Measurements from ENCODE around the gene GJB2.
A peak's percentile ranks its signal among the peaks of the same experiment; 100 is the strongest.
"Not testable (repeated sequence)": the region's sequence is repeated elsewhere in the genome, so short reads cannot be mapped to it uniquely, and the experiment has no call there.

Gene GJB2

DNA sequence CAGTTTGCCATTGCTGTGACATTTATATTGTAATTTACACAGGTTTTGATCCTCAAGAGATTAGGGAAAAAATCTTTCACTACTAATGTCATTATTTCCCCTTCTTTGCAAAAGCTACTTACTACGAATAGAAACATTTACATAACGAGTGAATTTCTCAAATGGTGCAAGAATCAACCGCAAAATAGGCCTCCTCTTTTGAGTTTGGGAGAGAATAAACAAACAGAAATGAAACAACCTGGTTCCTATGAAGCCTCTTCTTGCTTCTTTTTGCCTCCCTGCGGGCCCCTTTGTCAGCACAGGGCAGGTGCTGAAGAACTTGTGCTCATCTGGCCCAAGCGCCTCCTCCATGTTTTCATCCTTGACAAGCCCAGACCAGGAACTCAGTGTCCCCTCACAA lies 21.8 kb downstream of the GJB2 start:
- no peak for DNase-seq (ENCODE audit: low read depth in 2 of 2, low spot score in 1 of 2)

DNA sequence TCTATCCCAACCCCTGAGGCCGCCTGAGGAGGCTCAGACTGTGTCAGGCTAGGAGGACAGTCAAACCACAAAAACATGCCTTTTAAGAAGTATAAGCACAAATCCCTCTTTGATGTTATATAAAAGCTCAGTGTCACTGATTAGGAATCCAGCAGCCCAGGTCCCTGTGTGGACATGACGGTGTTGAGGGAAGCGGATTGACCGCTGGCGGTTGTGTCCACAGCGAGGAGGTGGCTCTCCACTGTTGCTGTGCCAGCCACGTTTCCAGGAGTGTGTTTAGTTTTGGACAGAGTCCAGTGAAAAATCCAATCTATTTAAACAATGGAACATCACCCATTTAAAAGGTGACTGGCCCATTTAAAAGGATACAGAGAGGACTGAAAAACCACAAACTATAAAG lies 24.3 kb downstream of the GJB2 start:
- no peak for DNase-seq (ENCODE audit: low read depth in 2 of 2, low spot score in 1 of 2)

DNA sequence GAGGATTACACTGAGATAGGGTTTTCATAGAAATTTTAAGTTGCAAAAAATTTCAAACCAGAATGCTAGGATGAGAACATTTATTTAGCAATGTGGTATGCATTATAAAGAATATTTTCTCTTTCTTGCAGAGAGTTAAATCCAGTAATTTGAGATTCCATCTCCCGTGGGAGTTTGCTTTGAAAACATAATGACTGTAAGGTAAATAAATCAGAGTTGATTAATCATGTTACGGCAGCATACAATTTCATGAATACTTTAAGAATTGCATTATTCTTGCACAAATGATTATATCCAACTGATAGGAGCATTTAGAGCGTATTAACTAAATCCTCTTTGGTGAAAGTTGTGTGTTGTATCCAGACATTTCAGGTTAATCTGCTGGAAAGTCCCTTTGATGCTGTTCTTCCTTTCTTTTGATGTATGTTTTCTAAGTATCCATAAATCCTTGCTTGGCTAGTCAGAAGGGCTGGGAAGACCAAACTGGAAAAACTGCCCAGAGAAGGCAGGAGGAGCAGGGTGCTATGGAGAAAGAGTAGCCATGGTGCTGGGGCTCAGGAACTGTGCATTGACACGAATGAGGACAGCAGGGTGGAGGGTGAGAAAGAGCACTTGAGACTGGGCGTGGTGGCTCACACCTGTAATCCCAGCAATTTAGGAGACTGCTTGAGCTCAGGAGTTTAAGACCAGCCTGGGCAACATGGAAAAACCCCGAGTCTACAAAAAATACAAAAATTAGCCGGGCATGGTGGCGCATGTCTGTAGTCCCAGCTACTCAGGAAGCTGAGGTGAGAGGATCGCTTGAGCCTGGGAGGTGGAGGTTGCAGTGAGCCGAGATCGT lies 27.1 kb downstream of the GJB2 start:
- DNase-seq (ENCODE audit: low read depth in 2 of 2, low spot score in 1 of 2) = no peak

DNA sequence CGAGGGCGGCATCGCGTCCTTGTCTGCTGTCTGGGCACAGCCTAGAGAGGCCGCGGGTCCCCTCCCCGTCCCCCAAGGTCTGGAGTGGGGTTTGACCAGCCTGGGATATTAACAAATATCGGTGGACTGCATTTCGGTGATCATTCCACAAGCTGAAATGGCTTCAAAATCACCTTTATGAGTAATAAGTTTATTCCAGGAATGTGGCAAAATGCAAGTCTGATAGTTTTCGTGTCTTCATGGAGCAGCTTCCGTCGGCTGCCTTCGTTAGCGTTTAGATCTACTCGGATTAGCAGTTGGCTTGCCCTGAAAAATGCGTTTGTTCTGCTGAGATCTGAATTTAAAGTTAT lies 30.8 kb downstream of the GJB2 start:
- no peak for DNase-seq (ENCODE audit: low read depth in 2 of 2, low spot score in 1 of 2)

DNA sequence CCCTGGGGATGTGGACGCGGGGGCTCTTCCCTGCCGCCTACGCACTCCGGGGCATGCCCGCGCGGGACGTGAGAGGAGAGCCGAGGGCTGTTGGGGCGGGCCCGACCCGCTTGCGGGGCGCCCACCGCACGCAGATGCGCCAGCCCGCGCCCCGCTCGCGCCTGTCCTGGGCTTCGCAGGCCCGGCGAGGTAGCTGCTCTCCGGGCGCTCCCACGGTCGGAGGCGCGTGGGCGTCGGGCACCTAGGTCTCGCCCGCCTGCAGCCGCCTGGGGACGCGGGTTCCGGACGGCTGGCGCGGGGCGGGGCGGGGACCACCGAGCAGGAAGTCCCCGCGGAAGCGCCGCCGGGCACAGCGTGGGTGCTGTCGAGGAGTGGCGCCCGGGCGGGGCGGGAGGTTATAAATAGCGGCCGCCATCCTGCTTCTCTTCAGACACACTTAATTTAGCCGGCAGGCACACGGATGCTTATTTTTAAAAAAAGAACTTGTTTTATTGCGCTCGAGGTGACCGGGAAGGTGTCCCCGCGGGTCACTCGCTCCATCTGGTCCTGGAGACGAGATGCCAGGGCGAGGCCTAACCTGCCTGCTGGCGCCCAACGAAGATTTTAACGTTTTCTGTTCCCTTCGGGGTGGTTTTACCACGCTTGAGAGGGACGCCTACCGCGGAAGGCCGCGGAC lies 31.3 kb downstream of the GJB2 start:
- peak; percentile 15 to 30 for DNase-seq (ENCODE audit: low read depth in 2 of 2, low spot score in 1 of 2)

DNA sequence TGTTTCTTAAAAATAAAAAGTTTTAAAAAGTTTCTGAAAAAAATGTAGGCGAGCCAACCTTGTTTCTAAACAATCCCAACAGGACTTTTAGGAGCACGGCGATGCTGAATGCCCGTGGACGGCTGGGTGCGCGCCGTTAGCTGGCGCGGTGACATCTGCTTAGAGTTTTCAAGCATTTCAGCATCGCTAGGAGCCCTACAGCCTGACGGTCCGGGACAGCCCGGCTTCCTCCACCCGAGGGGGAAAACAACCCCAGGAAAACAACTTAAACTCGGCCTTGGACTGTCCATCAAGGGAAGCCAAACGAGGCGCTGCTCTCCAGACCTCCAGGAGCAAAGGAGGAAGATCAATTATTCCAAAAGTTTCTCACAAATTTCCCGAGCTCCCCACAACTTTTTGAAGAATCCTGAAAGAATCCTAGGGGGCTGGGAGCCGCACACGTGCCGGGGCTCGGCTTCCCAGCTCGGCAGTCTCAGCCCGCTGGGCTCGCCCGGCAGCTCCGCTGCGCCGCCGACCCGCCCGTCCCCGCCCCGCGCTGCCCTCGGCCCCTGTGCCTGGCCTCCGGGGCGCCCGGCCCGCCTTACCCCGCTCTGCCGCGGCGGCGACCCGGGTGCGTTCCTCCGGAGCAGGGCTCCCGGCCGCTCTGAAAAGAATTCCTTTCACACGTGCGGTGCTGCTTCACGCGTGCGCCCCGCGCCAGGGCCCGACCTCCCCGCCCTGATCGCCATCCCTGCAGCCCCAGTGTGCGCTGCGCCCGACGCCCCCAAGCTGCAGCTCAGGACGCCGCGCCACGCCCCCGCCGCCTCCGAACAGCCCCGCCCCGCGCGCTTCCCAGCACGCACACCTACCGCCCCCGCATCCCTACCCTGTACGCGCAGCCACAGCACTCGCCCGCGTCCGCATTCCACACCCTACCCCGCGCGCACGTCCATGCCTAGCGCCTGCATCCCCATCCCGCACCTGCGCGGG lies 32.1 kb downstream of the GJB2 start, which contains the start of gene GJA3:
TSS of gene GJA3 (minus strand) at position 747 of the 969 bp plus-strand sequence. CDS start 17,764 bp downstream, outside the sequence.
- peak; percentile 32 to 37 for DNase-seq (ENCODE audit: low read depth in 2 of 2, low spot score in 1 of 2)

DNA sequence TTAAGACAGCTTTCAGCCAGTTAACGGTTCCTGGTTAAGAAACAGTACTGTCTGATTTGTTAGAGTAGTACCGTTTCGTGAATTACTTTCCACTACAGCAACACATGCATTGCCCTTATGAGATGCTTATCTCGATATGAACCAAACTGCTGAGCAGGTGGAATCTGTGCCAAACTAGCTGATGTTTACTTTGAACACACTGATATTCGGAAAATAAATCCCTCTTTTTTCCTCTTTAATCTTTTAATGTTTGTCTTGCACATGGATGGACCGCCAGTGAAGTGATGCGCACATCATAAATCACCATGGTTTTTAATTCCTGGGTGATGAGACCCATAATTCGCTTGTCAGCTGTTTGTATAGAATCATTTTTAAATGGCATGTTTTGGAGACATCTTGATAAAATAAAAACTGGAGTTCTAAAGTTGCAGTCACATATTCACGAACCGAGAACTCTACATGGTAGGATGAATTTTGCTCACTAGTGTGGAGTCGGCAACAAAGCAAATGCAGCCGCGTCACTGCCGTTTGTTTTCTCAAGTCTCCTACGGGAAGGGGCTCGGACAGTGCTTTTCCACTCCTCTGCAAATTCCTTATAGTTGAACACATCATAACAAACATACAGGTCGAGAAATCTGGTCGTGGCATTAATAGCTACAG lies 33.0 kb downstream of the GJB2 start:
- DNase-seq (ENCODE audit: low read depth in 2 of 2, low spot score in 1 of 2) = no peak

DNA sequence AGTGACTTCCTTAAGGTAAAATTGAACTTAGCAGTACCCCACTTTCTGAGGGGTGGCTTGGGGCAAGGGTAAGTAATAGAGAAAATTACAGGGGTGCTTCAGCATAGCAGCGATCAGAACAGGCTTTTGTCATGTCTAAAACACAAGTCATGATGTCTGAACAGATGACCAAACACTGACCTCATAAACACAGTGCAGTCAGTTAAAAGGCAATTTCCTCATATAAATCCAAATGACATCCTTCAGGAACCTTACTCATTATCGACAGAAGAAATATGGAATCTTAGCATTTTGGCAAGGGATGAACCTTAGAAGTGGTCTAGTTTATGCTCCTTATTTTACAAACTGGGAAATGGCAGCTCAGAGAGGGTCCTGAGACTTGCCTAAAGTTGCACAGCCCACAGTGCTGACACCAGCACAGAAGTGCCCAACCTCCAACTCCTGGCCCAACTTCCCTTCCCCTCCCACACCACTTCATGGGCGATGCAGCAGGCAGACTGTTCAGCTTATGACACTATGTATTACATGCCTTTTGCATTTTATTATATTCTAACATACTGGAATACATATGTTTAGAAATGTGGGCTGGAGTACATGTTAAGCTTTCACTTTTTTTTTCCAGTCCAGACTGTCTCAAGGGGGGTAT lies 35.5 kb downstream of the GJB2 start:
- no peak for DNase-seq (ENCODE audit: low read depth in 2 of 2, low spot score in 1 of 2)

DNA sequence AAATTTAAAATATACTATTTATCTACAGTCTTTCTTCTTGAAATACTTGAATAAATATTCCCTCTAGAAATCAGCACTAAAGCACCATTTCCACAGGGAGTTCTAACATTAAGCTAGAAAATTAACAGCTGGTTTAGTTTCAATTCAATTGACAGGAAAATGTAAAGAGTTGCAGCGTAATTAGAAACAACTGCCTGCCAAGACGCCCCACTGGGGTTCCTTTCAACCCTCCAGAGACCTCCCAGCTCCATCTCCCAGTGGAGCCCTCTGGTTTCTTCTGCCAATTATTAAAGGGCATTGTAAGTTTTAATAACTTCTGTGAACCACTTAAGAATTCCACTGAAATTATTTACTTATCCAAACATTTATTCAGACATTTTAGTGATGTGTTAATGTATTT lies 36.0 kb downstream of the GJB2 start:
- no peak for DNase-seq (ENCODE audit: low read depth in 2 of 2, low spot score in 1 of 2)

DNA sequence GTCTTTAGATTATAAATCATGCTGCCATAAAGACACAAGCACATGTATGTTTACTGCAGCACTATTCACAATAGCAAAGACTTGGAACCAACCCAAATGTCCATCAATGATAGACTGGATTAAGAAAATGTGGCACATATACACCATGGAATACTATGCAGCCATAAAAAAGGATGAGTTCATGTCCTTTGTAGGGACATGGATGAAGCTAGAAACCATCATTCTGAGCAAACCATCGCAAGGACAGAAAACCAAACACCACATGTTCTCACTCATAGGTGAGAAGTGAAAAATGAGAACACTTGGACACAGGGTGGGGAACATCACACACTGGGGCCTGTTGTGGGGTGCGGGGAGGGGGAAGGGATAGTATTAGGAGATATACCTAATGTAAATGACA lies 39.4 kb downstream of the GJB2 start:
- DNase-seq (ENCODE audit: low read depth in 2 of 2, low spot score in 1 of 2) = not testable (repeated sequence)

DNA sequence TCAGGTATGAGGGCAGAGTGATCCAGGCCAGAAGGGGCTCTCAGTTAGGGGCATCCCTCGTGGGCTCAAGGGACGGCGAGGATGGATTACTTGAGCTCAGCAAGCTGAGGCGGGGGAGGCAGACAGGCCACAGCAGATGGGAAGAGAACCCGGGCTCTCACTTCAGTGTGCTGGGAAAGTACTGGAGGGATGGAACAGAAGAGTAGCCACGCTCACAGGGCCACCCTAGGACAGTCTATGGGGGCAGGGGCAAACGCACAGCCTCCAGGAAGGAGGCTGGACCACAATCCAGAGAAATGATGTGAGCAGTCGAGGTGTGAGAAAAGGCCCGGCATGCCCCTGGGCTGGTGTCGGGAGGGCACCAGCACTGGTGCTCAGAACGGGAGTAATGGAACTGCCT lies 41.1 kb downstream of the GJB2 start:
- no peak for DNase-seq (ENCODE audit: low read depth in 2 of 2, low spot score in 1 of 2)

DNA sequence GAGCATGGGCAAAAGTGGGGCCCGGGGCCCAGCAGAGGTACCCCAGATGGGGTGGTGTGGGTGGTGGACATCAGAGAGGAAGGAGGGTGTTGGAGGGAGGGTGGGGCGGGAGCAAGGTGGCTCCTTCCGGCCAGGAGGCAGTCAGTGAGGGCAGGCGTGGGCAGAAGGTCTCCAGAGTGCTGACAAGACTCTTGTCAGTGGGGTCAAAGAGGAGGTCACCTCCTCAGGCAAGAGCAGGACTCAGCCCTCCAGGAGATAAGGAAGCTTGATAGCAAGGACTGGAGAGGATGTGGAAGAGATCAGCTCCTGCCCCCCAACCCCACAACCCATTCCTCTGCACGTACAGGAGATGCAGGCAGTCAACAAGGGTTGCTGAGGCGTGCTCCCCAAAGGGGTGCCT lies 41.7 kb downstream of the GJB2 start:
- no peak for DNase-seq (ENCODE audit: low read depth in 2 of 2, low spot score in 1 of 2)

DNA sequence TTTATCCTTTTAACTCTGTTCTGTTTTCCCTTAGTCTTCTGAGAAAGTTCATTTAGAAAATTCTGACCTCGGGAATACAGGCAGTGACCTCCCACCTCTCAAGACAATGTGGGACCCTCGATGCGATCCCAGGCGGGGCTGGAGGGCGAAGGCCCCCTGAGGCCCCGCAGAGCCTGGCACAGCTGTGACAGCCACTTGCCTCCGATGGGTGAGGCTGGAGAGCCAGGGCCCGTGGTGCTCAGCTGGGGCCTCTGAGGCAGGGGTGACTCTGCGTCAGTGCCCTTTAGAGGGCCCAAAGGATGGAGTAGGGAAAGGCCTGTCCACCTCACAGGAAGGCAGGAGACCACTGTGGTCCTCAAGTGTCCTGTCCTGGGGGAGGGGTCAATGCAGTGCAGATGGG lies 42.2 kb downstream of the GJB2 start:
- DNase-seq (ENCODE audit: low read depth in 2 of 2, low spot score in 1 of 2) = no peak

DNA sequence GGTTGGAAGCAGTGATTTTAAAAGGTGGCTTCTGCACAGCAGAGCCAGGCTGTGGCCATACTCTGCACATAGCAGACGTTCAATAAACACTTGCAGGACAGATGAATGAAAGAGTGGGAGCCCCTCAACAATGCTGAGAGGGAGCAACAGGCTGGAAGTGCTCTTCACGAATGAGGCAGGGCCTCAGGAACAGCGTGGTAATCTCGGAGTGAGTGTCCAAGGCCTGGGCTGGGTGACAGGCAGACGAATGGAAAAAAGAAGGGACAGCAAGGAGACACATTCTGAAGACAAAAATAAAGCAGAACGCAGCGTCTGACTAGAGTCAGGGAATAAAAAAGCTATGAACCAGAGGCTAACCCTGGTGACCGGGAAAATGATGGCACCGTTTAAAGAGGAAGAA lies 43.0 kb downstream of the GJB2 start:
- no peak for DNase-seq (ENCODE audit: low read depth in 2 of 2, low spot score in 1 of 2)

DNA sequence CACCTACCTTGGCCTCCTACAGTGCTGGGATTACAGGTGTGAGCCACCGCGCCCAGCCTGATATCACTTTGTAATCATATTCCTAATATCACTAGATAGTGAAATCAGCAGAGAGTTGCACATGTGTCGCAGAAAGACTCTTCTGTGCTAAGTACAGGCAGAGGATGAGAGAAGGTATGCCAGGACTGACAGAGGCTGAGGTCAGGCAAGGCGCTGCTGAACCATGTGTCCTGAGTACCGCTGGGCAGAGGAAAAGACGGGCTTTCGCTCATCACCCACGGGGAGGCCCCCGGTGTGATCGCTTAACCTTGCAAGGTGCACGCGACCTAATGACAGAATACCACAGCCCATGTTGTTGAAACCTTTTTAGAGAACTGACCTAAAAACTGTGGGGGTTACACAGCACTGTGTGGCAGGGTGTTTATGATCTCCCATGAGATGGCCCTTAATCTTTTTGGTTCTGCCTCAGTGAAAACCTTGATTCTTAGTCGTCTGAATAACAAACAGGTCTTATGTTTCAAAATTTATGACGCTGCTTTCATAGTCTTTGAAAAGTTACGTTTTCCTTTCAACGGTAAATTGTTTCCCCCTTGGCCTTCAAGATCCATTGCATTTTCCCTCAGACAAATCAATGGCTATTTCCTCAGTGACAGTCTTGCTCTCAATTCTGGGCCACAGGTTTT lies 44.1 kb downstream of the GJB2 start:
- DNase-seq (ENCODE audit: low read depth in 2 of 2, low spot score in 1 of 2) = no peak

DNA sequence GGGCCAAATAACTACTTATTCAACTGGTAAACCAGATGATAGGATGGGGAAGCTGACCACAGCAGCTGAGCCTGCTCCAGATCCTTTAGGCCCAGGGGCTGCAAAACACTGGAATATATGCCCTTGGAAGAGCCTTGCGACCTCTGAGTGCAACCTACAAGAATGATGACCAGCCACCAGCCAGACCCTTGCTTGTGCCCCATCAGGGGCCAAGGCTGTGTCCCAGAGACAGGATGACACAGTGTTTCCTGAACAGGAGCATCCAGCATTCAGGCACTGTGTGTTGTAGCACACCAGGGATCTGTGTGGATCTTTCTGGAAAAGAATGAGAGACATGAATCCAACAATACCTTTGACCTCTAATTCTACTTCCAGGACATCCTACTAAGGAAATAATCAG lies 46.4 kb downstream of the GJB2 start:
- no peak for DNase-seq (ENCODE audit: low read depth in 2 of 2, low spot score in 1 of 2)

DNA sequence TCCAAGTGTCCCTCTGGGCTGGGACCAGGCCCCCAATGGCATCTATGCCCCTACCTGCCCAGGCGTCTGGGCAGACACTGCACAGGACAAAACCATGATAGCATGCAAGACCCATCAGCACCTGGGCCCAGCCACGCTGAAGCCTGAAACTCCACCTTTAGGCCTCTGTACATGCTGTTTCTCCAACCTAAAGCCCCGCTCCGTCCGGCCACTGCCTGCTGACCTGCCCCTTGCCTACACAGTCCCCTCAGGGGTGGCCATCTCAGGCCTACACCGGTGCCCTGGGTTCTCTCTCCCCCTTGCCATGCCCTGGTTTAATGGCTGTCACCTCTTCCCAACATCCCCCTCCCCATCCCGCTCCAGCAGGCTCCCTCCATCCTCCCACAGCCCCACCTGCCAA lies 47.2 kb downstream of the GJB2 start:
- DNase-seq (ENCODE audit: low read depth in 2 of 2, low spot score in 1 of 2) = no peak

DNA sequence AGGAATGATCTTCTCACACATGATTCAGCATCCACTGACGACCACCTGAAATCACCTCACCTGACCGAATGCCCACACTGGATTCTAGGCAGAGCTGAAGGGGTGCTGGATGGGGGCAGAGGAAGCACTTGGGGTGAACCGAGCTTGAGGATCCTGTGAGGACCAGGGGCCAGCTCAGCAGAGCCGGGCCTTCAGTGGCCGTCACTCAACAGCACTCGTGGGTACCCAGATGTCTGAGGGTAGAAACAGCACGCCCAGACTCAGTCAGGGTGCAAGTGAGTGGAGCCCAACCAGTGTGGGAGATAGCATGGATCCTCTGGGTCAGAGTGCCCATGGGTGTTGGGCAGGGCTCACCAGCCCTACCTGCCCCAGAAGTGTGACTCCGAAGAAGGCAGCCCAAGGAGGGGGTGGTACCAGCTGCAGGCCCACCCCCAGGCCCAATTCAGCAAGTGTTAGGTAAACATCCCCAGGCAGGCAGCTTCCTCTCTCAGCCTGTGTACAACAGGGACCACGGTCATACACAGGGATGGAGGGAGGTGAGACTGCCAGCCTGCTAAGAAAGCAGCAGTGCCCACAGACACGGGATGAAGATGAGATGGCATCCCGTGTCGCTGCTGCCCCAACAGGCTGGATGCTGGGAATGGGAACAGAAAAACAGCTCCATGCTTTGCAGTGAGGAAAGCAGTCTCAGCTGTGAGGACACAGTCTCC lies 48.4 kb downstream of the GJB2 start:
- no peak for DNase-seq (ENCODE audit: low read depth in 2 of 2, low spot score in 1 of 2)

DNA sequence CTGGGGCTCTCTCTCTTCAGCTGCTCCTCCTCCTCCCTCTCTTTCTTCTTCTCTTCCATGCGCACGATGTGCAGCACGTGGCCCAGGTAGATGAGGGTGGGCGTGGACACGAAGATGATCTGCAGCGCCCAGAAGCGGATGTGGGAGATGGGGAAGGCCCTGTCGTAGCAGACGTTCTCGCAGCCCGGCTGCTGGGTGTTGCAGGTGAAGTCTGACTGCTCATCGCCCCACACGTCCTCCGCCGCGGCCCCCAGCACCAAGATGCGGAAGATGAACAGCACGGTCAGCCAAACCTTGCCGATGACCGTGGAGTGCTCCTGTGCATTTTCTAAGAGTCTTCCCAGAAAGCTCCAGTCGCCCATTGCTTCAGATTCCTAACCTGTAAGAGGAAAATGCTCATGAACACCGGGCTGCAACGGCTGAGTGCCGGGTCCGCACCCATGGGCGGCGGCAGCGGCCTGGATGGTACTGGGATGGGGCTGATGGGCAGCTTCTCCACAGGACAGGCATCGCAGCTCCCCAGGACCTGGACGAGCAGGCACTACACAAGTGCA lies 49.7 kb downstream of the GJB2 start:
- DNase-seq (ENCODE audit: low read depth in 2 of 2, low spot score in 1 of 2) = no peak
